GM10266 (cell line): Measurements from ENCODE around the gene PLIN5.

Source experiments
- DNase-seq: peaks from one replicate; pipeline ENCODE4 v3.0.0; 2012; ENCODE audit errors: extremely low spot score
- TF ChIP-seq, protein P1 (sequence below): IDR thresholded peaks from 2 replicates; pipeline ENCODE4 v1.5.1; 2012; ENCODE audit warnings: mild to moderate bottlenecking, low read depth; ENCODE audit not compliant: control insufficient read depth, insufficient read depth; ENCODE audit errors: missing control alignments

Gene PLIN5

DNA sequence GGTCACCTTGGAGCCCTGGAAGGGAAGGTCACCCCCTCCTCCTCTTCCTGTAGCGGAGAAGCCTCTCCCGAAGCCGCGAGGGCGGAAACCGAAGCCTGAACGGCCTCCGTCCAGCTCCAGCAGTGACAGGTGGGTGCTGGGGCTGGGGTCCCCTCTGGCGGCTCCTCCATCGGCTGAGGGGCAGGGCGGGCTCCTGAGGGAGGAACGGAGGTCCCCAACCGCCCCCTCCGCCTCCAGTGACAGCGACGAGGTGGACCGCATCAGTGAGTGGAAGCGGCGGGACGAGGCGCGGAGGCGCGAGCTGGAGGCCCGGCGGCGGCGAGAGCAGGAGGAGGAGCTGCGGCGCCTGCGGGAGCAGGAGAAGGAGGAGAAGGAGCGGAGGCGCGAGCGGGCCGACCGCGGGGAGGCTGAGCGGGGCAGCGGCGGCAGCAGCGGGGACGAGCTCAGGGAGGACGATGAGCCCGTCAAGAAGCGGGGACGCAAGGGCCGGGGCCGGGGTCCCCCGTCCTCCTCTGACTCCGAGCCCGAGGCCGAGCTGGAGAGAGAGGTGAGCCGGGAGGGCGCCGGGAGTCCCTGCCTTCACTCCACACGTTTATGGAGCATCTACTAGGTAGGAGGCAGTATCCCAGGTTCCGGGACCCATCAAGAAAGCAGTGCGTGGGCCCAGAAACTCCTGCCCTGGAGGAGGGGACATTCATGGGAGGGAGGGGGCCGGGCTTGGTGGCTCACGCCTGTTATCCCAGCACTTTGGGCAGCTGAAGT lies 40.9 kb downstream of the PLIN5 start:
- DNase-seq, result no peak
- TF ChIP-seq, protein P1, sequence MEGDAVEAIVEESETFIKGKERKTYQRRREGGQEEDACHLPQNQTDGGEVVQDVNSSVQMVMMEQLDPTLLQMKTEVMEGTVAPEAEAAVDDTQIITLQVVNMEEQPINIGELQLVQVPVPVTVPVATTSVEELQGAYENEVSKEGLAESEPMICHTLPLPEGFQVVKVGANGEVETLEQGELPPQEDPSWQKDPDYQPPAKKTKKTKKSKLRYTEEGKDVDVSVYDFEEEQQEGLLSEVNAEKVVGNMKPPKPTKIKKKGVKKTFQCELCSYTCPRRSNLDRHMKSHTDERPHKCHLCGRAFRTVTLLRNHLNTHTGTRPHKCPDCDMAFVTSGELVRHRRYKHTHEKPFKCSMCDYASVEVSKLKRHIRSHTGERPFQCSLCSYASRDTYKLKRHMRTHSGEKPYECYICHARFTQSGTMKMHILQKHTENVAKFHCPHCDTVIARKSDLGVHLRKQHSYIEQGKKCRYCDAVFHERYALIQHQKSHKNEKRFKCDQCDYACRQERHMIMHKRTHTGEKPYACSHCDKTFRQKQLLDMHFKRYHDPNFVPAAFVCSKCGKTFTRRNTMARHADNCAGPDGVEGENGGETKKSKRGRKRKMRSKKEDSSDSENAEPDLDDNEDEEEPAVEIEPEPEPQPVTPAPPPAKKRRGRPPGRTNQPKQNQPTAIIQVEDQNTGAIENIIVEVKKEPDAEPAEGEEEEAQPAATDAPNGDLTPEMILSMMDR, result no peak

DNA sequence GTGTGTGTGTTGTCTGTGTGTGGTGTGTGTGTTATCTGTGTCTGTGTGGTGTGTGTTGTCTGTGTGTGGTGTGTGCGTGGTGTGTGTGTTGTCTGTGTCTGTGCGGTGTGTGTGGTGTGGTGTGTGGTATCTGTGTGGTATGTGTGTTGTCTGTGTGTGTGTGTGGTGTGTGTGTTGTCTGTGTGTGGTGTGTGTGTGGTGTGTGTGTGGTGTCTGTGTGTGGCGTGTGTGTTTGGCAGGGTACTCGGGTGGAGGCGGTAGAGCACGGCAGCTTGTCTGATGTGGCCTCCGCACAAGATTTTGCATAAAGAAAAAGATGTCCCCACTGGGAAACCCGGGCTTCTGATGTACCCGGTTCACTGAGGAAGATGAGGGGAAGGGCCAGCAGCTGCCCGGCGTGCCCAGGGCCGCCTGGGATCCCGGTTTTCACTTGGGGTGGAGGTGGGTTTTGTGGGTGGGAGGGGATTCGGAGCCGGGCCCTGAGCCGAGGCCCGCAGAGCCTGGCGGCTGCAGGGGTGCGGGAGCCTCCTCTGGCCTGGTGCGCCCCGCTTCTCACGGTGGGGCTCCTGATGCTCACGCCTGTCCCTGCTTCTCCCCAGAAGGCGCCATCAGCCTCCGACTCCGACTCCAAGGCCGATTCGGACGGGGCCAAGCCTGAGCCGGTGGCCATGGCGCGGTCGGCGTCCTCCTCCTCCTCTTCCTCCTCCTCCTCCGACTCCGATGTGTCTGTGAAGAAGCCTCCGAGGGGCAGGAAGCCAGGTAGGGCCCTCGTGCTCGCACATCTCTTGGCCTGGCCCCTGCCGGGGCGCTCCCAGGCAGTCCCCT lies 41.7 kb downstream of the PLIN5 start:
- no peak for DNase-seq
- TF ChIP-seq, protein P1, result no peak

DNA sequence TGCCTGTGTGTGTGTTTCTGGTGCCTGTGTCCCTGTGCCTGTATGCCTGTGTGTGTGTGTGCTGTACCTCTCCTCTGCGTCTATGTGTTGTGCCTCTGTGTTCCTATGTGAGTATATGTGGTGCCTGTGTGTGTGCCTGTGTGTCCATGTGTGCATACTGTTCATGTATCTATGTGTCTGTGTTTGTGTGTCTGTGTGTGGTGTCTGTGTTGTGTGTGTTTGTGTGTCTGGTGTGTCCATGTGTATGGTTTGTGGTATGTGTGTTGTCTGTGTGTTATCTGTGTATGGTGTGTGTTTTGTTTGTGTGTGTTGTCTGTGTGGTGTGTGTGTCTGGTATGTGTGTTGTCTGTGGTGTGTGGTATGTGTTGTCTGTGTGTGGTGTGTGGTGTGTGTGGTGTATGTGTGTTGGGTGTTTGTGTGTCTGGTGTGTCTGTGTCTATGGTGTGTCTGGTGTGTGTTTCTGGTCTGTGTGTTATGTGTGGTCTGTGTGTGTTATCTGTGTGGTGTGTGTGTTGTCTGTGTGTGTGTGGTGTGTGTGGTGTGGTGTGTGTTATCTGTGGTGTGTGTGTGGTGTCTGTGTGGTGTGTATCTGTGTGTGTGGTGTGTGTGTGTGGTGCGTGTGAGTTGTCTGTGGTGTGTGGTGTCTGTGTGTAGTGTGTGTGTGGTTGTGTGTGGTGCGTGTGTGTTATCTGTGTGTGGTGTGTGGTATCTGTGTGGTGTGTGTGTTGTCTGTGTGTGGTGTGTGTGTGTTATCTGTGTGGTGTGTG lies 42.5 kb downstream of the PLIN5 start:
- DNase-seq, result no peak
- TF ChIP-seq, protein P1, result no peak

DNA sequence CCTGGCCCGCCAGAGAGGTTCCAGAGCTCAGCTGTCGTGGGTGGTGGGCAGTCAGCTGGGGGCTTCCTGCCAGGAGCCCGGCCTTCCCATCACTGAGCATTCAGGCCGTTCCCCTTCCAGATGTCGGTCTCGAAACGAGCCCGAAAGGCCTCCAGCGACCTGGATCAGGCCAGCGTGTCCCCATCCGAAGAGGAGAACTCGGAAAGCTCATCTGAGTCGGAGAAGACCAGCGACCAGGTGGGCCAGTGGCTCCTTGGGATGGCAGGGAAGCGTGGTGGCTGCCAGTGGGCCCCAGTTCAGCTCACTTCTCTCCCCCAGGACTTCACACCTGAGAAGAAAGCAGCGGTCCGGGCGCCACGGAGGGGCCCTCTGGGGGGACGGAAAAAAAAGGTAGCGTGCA lies 43.6 kb downstream of the PLIN5 start:
- no peak for DNase-seq
- TF ChIP-seq, protein P1, result no peak

DNA sequence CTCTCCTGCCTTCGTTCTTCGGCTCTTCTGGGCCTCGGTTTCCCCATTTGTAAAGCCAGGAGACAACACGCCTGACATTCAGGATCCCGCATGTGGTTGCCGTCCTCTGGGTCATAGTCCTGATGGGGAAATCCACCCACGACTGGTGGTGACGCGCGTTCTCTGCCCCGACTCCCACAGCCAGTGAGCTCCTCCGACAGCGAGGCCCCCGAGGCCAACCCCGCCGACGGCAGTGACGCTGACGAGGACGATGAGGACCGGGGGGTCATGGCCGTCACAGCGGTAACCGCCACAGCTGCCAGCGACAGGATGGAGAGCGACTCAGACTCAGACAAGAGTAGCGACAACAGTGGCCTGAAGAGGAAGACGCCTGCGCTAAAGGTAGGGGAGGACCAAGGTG lies 46.5 kb downstream of the PLIN5 start:
- no peak for DNase-seq
- TF ChIP-seq, protein P1, result no peak

DNA sequence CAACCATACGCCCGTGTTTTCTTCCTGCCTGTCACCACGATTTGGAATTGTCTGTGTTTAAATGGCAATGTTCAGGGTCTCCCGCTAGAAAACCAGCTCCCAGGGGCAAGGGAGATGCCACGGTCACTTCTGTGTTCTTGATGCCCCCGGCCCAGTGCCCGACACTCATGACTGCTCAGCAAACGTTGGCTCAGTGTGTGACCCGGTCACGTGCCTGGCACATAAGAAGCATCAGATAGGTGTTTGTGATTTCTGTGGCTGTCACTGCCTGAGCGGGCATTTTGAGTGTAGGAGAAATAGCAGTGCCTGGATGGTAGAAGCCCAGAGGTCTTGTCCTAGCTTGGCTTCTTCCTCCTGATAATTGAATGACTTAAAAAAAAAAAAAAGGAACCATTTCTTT lies 47.5 kb downstream of the PLIN5 start:
- no peak for DNase-seq
- TF ChIP-seq, protein P1, result no peak

DNA sequence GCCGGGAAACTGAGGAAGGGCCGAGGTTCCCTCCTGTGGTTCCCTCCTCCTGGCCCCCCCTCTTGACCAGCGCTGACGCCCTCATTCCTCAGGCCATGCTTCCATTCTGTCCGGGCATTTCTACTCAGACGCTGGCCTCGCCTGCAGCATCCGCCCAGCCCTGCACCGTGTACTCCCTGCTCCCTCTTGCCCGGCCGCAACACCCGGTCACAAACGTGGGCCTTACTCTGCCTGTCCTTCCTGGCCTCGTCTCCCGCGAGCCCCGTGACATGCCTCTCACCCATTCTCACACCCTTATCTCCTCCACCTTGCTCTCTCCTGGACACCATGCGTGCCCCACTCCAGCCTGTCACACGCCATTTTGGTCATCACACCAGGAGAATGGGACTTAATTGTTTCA lies 51.6 kb downstream of the PLIN5 start:
- TF ChIP-seq, protein P1, result no peak
- no peak for DNase-seq
